T-cell (primary cell): ENCODE data around the gene RCN2. TPM values are rescaled to one million over a fixed set of nuclear protein-coding genes. Genes with fewer than 3 reads are reported as not detected.
A peak's percentile ranks its signal among the peaks of the same experiment; 100 is the strongest.
"Not testable (repeated sequence)": the region's sequence is repeated elsewhere in the genome, so short reads cannot be mapped to it uniquely, and the experiment has no call there.

Experiments used
- ATAC-seq, 4 experiments: fragments of 200-7000 bp in 3 of 4; fragments of 150-1000 bp in 1 of 4; cut with Tn5 transposase; replicated peaks in 1 of 4; 1 replicate in 3 of 4; 2 replicates in 1 of 4; pipeline ENCODE4 v1.10.0; 2021; ENCODE audit warnings: moderate library complexity in 3 of 4, mild to moderate bottlenecking in 2 of 4, moderate number of reproducible peaks in 1 of 4
- CTCF ChIA-PET, 2 donors: fragments of 300-600 bp; sonication (Branson Sonifier 250); formaldehyde crosslinking; loops; one replicate each; lab custom pipeline; 2022; ENCODE audit warnings: antibody characterized with exemption in 2 of 2; lab: Charles Lee
- POLR2A ChIA-PET, 2 donors: fragments of 300-600 bp; sonication (Branson Sonifier 250); formaldehyde crosslinking; loops; one replicate each; lab custom pipeline; 2022; ENCODE audit warnings: antibody characterized with exemption in 2 of 2; lab: Charles Lee
- DNase-seq, 35 experiments: peaks; one replicate each; pipeline versions ENCODE4 v3.0.0 to v3.0.0-alpha.2; 2013 to 2023
- H3K27ac ChIP-seq: one replicate; pipeline ENCODE4 v1.5.1; 2013; ENCODE audit warnings: low read length
- H3K27me3 ChIP-seq, 2 experiments: replicated peaks in 1 of 2; 1 replicate in 1 of 2; 2 replicates in 1 of 2; pipeline versions ENCODE4 v1.6.1 to v1.7.0; 2013; ENCODE audit warnings: low read length in 1 of 2, mixed read lengths in 1 of 2; ENCODE audit not compliant: control insufficient read depth in 2 of 2, insufficient read depth in 2 of 2; ENCODE audit errors: extremely low read depth in 1 of 2
- H3K36me3 ChIP-seq, 2 donors: 1 replicate in 1 of 2; 2 replicates in 1 of 2; pipeline versions ENCODE4 v1.6.1 to v1.7.0; 2013; ENCODE audit warnings: low read length in 1 of 2; ENCODE audit not compliant: control insufficient read depth in 2 of 2, insufficient read depth in 1 of 2; ENCODE audit errors: extremely low read depth in 1 of 2
- H3K4me1 ChIP-seq, 2 experiments: 1 replicate in 1 of 2; 2 replicates in 1 of 2; pipeline versions ENCODE4 v1.6.1 to v1.7.0; 2013; ENCODE audit warnings: low read length in 2 of 2, mixed read lengths in 1 of 2; ENCODE audit not compliant: insufficient read depth in 2 of 2, control insufficient read depth in 1 of 2; ENCODE audit errors: extremely low read depth in 1 of 2
- H3K4me3 ChIP-seq, 2 donors: 1 replicate in 1 of 2; 2 replicates in 1 of 2; pipeline versions ENCODE4 v1.5.1 to v1.7.0; 2013; ENCODE audit warnings: mild to moderate bottlenecking in 2 of 2, low read length in 1 of 2, moderate library complexity in 1 of 2; ENCODE audit not compliant: control insufficient read depth in 1 of 2; ENCODE audit errors: extremely low read depth in 1 of 2
- H3K9me3 ChIP-seq: 2 replicates; pipeline ENCODE4 v1.7.0; 2013
- H3K27ac Mint-ChIP-seq, 2 donors: one replicate each; pipeline ENCODE4 v1.8.0; 2020 to 2021; ENCODE audit warnings: mild to moderate bottlenecking in 2 of 2, mixed read lengths in 2 of 2
- H3K27me3 Mint-ChIP-seq, 2 donors: one replicate each; pipeline ENCODE4 v1.8.0; 2021 to 2022; ENCODE audit warnings: mixed read lengths in 2 of 2
- H3K36me3 Mint-ChIP-seq: one replicate; pipeline ENCODE4 v1.8.0; 2021; ENCODE audit warnings: mixed read lengths
- H3K4me1 Mint-ChIP-seq, 3 donors: one replicate each; pipeline ENCODE4 v1.8.0; 2020 to 2022; ENCODE audit warnings: mixed read lengths in 3 of 3, mild to moderate bottlenecking in 1 of 3
- H3K4me3 Mint-ChIP-seq, 3 donors: one replicate each; pipeline ENCODE4 v1.8.0; 2020 to 2022; ENCODE audit warnings: mild to moderate bottlenecking in 3 of 3, mixed read lengths in 3 of 3, moderate library complexity in 3 of 3
- H3K9me3 Mint-ChIP-seq, 3 donors: one replicate each; pipeline ENCODE4 v1.8.0; 2020 to 2022; ENCODE audit warnings: mixed read lengths in 3 of 3
- WGBS: methylation state at CpG from one replicate; pipeline ENCODE4 v1.1.5; 2013; ENCODE audit warnings: missing lambda C conversion rate; ENCODE audit not compliant: insufficient coverage; 5-methylcytosine and 5-hydroxymethylcytosine counted together
- total RNA-seq, 35 experiments: library from RNA in 6 of 35; stranded (reverse) in 6 of 35; fragments of 120-200 nt in 1 of 35; gene quantifications; one replicate each; pipeline versions ENCODE4 v1.2.1 to v1.2.4 and lab custom pipeline; 2013 to 2026

Gene RCN2
- total RNA-seq = 10 to 100 TPM; 20.5 to 26.7 (median 23.7) TPM
- total RNA-seq (2013) = 37.8 TPM
- total RNA-seq (lab: John Stamatoyannopoulos, UW) = 11.8 to 75.2 (median 36.9) reads per million in 29 experiments

GRCh38 chr15:76931397-76932134 lies at the start of gene RCN2:
Gene RCN2 (plus strand): TSS chr15:76931749. CDS start chr15:76931842, 93 bp downstream.
- H3K36me3 Mint-ChIP-seq = peaks cover 19% of the 10 kb centered on the region
- DNase-seq (peak; percentile 80 to 96 (median 88)), ATAC-seq (peak; percentile 98 to 99 (median 98))
- Histone ChIP-seq H3K27me3 (no peaks in the 10 kb centered on the region), H3K9me3 (no peaks in the 10 kb centered on the region), H3K4me3 (peak within 1 kb of the TSS; percentile 64 to 72), H3K27ac (peak within 1 kb of the TSS; percentile 65), H3K4me1 (peaks cover 11 to 14% of the 10 kb centered on the region in 2 experiments), H3K36me3 (peaks cover 0 to 11% of the 10 kb centered on the region in 2 donors)
- ChIA-PET POLR2A (interaction anchor here in 1 of 2 donors (0.6 to 1.7 kb wide), 3 partner anchors 27 to 556 kb away, joined by 3 to 5 read pairs (median 4); no protein-coding TSS in a partner anchor), CTCF (no interaction called here)
- no peaks in the 10 kb centered on the region for H3K9me3 Mint-ChIP-seq
- peak within 1 kb of the TSS; percentile 85 to 89 (median 87) for H3K4me3 Mint-ChIP-seq
- under 1% methylated on average over 94 of the region's 96 CpGs for WGBS
- peak within 1 kb of the TSS; percentile 84 to 94 for H3K27ac Mint-ChIP-seq
- H3K4me1 Mint-ChIP-seq = peaks cover 37 to 39% (median 38%) of the 10 kb centered on the region in 3 donors
- no peaks in the 10 kb centered on the region for H3K27me3 Mint-ChIP-seq

- Mint-ChIP-seq H3K4me3 (no peak overlapping the region), H3K36me3 (peaks cover 39% of the 10 kb centered on the region), H3K9me3 (peaks cover 0 to 3% (median 0%) of the 10 kb centered on the region in 3 donors), H3K4me1 (peaks cover 25 to 31% (median 28%) of the 10 kb centered on the region in 3 donors), H3K27ac (no peak overlapping the region), H3K27me3 (no peaks in the 10 kb centered on the region)
- peaks cover 5 to 20% of the 10 kb centered on the region in 2 donors for H3K36me3 ChIP-seq
- ChIA-PET CTCF (no interaction called here), POLR2A (no interaction called here)
- H3K4me3 ChIP-seq = no peak overlapping the region
- no peak for DNase-seq
- no peaks in the 10 kb centered on the region for H3K4me1 ChIP-seq
- no peaks in the 10 kb centered on the region for H3K27me3 ChIP-seq
- 100% methylated on average over 2 of the region's 2 CpGs for whole genome bisulfite sequencing
- no peaks in the 10 kb centered on the region for H3K9me3 ChIP-seq
- ATAC-seq = no peak
- H3K27ac ChIP-seq = no peak overlapping the region
Measured at GRCh38 chr15:76885212-76885611, 46.3 kb upstream of the RCN2 start.

DNA sequence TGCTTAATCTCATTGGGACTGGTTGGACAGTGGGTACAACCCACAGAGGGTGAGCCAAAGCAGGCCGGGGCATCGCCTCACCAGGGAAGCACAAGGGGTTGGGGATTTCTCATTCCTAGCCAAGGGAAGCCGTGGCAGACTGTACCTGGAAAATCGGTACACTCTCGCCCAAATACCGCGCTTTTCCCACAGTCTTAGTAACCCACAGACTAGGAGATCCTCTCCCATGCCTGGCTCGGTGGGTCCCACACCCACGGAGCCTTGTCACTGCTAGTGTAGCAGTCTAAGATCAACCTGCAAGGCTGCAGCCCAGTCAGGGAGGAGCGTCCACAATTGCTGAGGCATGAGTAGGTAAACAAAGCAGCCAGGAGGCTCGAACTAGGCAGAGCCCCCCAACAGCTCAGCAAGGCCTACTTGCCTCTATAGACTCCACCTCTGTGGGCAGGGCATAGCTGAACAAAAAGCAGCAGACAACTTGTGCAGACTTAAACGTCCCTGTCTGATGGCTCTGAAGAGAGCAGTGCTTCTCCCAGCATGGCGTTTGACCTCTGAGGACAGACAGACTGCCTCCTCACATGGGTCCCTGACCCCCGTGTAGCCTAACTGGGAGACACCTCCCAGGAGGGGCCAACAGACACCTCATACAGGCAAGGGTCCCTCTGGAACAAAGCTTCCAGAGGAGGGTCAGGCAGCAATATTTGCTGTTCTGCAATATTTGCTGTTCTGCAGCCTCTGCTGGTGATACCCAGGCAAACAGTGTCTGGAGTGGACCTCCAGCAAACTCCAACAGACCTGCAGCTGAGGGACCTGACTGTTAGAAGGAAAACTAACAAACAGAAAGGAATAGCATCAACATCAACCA lies 44.0 kb upstream of the RCN2 start:
- ATAC-seq, DNase-seq, H3K27ac Mint-ChIP-seq, H3K4me1 ChIP-seq, POLR2A ChIA-PET, H3K4me3 Mint-ChIP-seq, H3K4me3 ChIP-seq, H3K27me3 ChIP-seq, H3K9me3 ChIP-seq, H3K27ac ChIP-seq, H3K36me3 ChIP-seq, H3K9me3 Mint-ChIP-seq, H3K27me3 Mint-ChIP-seq: not testable (repeated sequence)
- Mint-ChIP-seq H3K4me1 (peaks cover 34 to 42% (median 42%) of the 10 kb centered on the region in 3 donors), H3K36me3 (peaks cover 36% of the 10 kb centered on the region)
- WGBS = 96% methylated on average over 11 of the region's 14 CpGs
- CTCF ChIA-PET = interaction anchor here in 1 of 2 donors (0.6 kb wide), 1 partner anchor 46 kb away, joined by 3 read pairs; no protein-coding TSS in a partner anchor

GRCh38 chr15:76892836-76893235 lies 38.7 kb upstream of the RCN2 start:
- peaks cover 46 to 61% (median 47%) of the 10 kb centered on the region in 3 donors for H3K4me1 Mint-ChIP-seq
- CTCF ChIA-PET, ATAC-seq, POLR2A ChIA-PET, H3K36me3 ChIP-seq, H3K27ac Mint-ChIP-seq, H3K4me3 ChIP-seq, H3K27me3 Mint-ChIP-seq, H3K4me1 ChIP-seq, DNase-seq, H3K9me3 ChIP-seq, H3K27me3 ChIP-seq, H3K9me3 Mint-ChIP-seq, H3K4me3 Mint-ChIP-seq, H3K27ac ChIP-seq: not testable (repeated sequence)
- H3K36me3 Mint-ChIP-seq = peaks cover 46% of the 10 kb centered on the region
- WGBS = no CpG with 5 or more reads among the region's 5 CpGs

- no peaks in the 10 kb centered on the region for H3K9me3 ChIP-seq
- H3K27ac ChIP-seq = no peak overlapping the region
- H3K4me1 ChIP-seq = no peaks in the 10 kb centered on the region
- H3K9me3 Mint-ChIP-seq = no peaks in the 10 kb centered on the region
- H3K36me3 Mint-ChIP-seq = peaks cover 48% of the 10 kb centered on the region
- H3K27me3 ChIP-seq = no peaks in the 10 kb centered on the region
- H3K27me3 Mint-ChIP-seq = no peaks in the 10 kb centered on the region
- no CpG with 5 or more reads among the region's 2 CpGs for WGBS
- no peak overlapping the region for H3K4me3 Mint-ChIP-seq
- no peak for ATAC-seq
- H3K4me3 ChIP-seq = no peak overlapping the region
- no peak overlapping the region for H3K27ac Mint-ChIP-seq
- ChIA-PET CTCF (interaction anchor here in 1 of 2 donors (1.7 kb wide), 1 partner anchor 16 kb away, joined by 4 read pairs; no protein-coding TSS in a partner anchor), POLR2A (no interaction called here)
- peaks cover 37 to 47% (median 39%) of the 10 kb centered on the region in 3 donors for H3K4me1 Mint-ChIP-seq
- no peak for DNase-seq
- no peaks in the 10 kb centered on the region for H3K36me3 ChIP-seq
Measured at GRCh38 chr15:76894174-76894573, 37.4 kb upstream of the RCN2 start.

DNA sequence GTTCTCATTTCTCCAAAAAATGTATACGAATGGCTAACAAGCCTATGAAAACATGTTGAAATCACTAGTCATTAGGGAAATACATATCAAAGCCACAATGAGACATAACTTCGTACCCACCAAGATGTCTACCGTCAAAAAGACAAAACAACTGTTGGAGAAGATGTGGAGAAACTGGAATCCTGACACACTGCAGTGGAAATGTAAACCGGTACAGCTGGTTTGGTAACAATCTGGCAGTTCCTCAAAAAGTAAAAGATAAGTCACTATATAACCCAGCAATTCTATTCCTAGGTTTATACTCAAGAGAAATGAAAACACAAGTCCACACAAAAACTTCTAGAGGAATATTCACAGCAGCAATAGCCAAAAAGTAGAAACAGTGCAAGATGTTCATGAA lies 33.4 kb upstream of the RCN2 start:
- CTCF ChIA-PET = no interaction called here
- no peak for ATAC-seq

More for the DNA sequence above, 33.4 kb upstream of the RCN2 start:
- no peak overlapping the region for H3K27ac Mint-ChIP-seq
- H3K4me3 ChIP-seq = no peak overlapping the region
- no CpG with 5 or more reads among the region's 4 CpGs for WGBS
- no peak for DNase-seq
- H3K27ac ChIP-seq = no peak overlapping the region
- H3K36me3 ChIP-seq = no peaks in the 10 kb centered on the region
- no peak overlapping the region for H3K4me3 Mint-ChIP-seq
- peaks cover 35% of the 10 kb centered on the region for H3K36me3 Mint-ChIP-seq
- no peaks in the 10 kb centered on the region for H3K27me3 Mint-ChIP-seq
- no peaks in the 10 kb centered on the region for H3K4me1 ChIP-seq
- H3K9me3 ChIP-seq = no peaks in the 10 kb centered on the region
- no peaks in the 10 kb centered on the region for H3K27me3 ChIP-seq
- peaks cover 24 to 29% (median 28%) of the 10 kb centered on the region in 3 donors for H3K4me1 Mint-ChIP-seq
- H3K9me3 Mint-ChIP-seq = no peaks in the 10 kb centered on the region
- POLR2A ChIA-PET = no interaction called here
